H9 (cell line): ENCODE measurements around the gene GLYR1. TPM values are rescaled to one million over a fixed set of nuclear protein-coding genes. Genes with fewer than 3 reads are reported as not detected.
A peak's percentile ranks its signal among the peaks of the same experiment; 100 is the strongest.

ENCODE experiments used
- DNase-seq: peaks from one replicate; pipeline ENCODE4 v3.0.0-alpha.2; 2017
- H2AFZ ChIP-seq: one replicate; pipeline ENCODE4 v1.6.1; 2013; ENCODE audit warnings: mild to moderate bottlenecking, low read length, control low read depth, moderate library complexity
- H2AK5ac ChIP-seq: 2 replicates; pipeline ENCODE4 v1.6.1; 2013; ENCODE audit warnings: low read length, control low read depth, mixed read lengths; ENCODE audit not compliant: insufficient read length
- H2BK120ac ChIP-seq: one replicate; pipeline ENCODE4 v1.6.1; 2013; ENCODE audit warnings: low read depth, mild to moderate bottlenecking, low read length, control low read depth, inconsistent platforms; ENCODE audit not compliant: poor library complexity, severe bottlenecking
- H2BK12ac ChIP-seq: 2 replicates; pipeline ENCODE4 v1.6.1; 2013; ENCODE audit warnings: low read length, control low read depth, mixed read lengths, low read depth; ENCODE audit not compliant: insufficient read length
- H2BK15ac ChIP-seq: 2 replicates; pipeline ENCODE4 v1.6.1; 2013; ENCODE audit warnings: low read depth, low read length, control low read depth
- H2BK20ac ChIP-seq: one replicate; pipeline ENCODE4 v1.6.1; 2013; ENCODE audit warnings: low read depth, mild to moderate bottlenecking, low read length, control low read depth, inconsistent platforms; ENCODE audit not compliant: poor library complexity, severe bottlenecking
- H2BK5ac ChIP-seq: 2 replicates; pipeline ENCODE4 v1.6.1; 2013; ENCODE audit warnings: low read length, control low read depth, mixed read lengths; ENCODE audit not compliant: insufficient read length
- H3K14ac ChIP-seq: 2 replicates; pipeline ENCODE4 v1.6.1; 2013; ENCODE audit warnings: low read length, control low read depth; ENCODE audit not compliant: insufficient read depth
- H3K18ac ChIP-seq: 2 replicates; pipeline ENCODE4 v1.6.1; 2013; ENCODE audit warnings: low read depth, mild to moderate bottlenecking, mixed read lengths, low read length, control low read depth; ENCODE audit not compliant: insufficient read length
- H3K23ac ChIP-seq: 2 replicates; pipeline ENCODE4 v1.6.1; 2013; ENCODE audit warnings: low read length, control low read depth, mixed read lengths, low read depth; ENCODE audit not compliant: insufficient read length
- H3K23me2 ChIP-seq: 2 replicates; pipeline ENCODE4 v1.6.1; 2013; ENCODE audit warnings: low read depth, mild to moderate bottlenecking, mixed read lengths, low read length, control low read depth; ENCODE audit not compliant: insufficient read length, poor library complexity, severe bottlenecking
- H3K27ac ChIP-seq: 2 replicates; pipeline ENCODE4 v1.5.1; 2013; ENCODE audit warnings: low read length, control low read depth, mixed read lengths, low read depth; ENCODE audit not compliant: insufficient read length
- H3K27me3 ChIP-seq: 2 replicates; pipeline ENCODE4 v1.6.1; 2013; ENCODE audit warnings: low read length, control low read depth, inconsistent platforms; ENCODE audit not compliant: insufficient read depth
- H3K4ac ChIP-seq: 2 replicates; pipeline ENCODE4 v1.6.1; 2013; ENCODE audit warnings: low read depth, mild to moderate bottlenecking, control low read depth, inconsistent platforms, low read length, moderate library complexity
- H3K4me1 ChIP-seq: 2 replicates; pipeline ENCODE4 v1.6.1; 2013; ENCODE audit warnings: low read length, control low read depth, inconsistent platforms; ENCODE audit not compliant: insufficient read depth
- H3K4me2 ChIP-seq: 2 replicates; pipeline ENCODE4 v1.6.1; 2013; ENCODE audit warnings: low read length, control low read depth, mixed read lengths; ENCODE audit not compliant: insufficient read length, insufficient read depth
- H3K56ac ChIP-seq: 2 replicates; pipeline ENCODE4 v1.6.1; 2013; ENCODE audit warnings: low read depth, mild to moderate bottlenecking, mixed read lengths, low read length, control low read depth; ENCODE audit not compliant: insufficient read length
- H3K79me1 ChIP-seq: 2 replicates; pipeline ENCODE4 v1.6.1; 2013; ENCODE audit warnings: low read depth, mild to moderate bottlenecking, moderate library complexity, low read length, control low read depth, inconsistent platforms; ENCODE audit not compliant: insufficient read depth, poor library complexity, severe bottlenecking
- H3K79me2 ChIP-seq: 2 replicates; pipeline ENCODE4 v1.6.1; 2013; ENCODE audit warnings: low read length, control low read depth, inconsistent platforms; ENCODE audit not compliant: insufficient read depth
- H3K9ac ChIP-seq: 2 replicates; pipeline ENCODE4 v1.6.1; 2013; ENCODE audit warnings: low read length, control low read depth, mixed read lengths; ENCODE audit not compliant: insufficient read length; ENCODE audit errors: extremely low read depth
- H3K9me3 ChIP-seq: one replicate; pipeline ENCODE4 v1.6.1; 2013; ENCODE audit warnings: low read depth, low read length, inconsistent platforms; ENCODE audit not compliant: control insufficient read depth
- H3T11ph ChIP-seq: one replicate; pipeline ENCODE4 v1.6.1; 2013; ENCODE audit warnings: mild to moderate bottlenecking, low read length, control low read depth, inconsistent platforms
- H4K20me1 ChIP-seq: one replicate; pipeline ENCODE4 v1.6.1; 2013; ENCODE audit not compliant: control insufficient read depth, insufficient read length, insufficient read depth
- H4K5ac ChIP-seq: 2 replicates; pipeline ENCODE4 v1.6.1; 2013; ENCODE audit warnings: low read depth, mild to moderate bottlenecking, mixed read lengths, low read length, control low read depth; ENCODE audit not compliant: insufficient read length
- H4K8ac ChIP-seq: replicated peaks from 2 replicates; pipeline ENCODE4 v1.6.1; 2013; ENCODE audit warnings: low read length, control low read depth, mixed read lengths, low read depth; ENCODE audit not compliant: insufficient read length
- H4K91ac ChIP-seq: 2 replicates; pipeline ENCODE4 v1.6.1; 2013; ENCODE audit warnings: low read depth, mild to moderate bottlenecking, moderate library complexity, mixed read lengths, low read length, control low read depth; ENCODE audit not compliant: insufficient read length
- H3K27ac Mint-ChIP-seq, 3 experiments: 2 replicates in 2 of 3; 3 replicates in 1 of 3; pipeline ENCODE4 v1.8.0; 2020 to 2021; ENCODE audit warnings: mixed read lengths in 3 of 3, mild to moderate bottlenecking in 1 of 3, moderate library complexity in 1 of 3
- H3K27me3 Mint-ChIP-seq: 2 replicates; pipeline ENCODE4 v1.8.0; 2021; ENCODE audit warnings: low read depth, mild to moderate bottlenecking, moderate library complexity, mixed read lengths
- H3K36me3 Mint-ChIP-seq, 3 experiments: 2 replicates in 2 of 3; 3 replicates in 1 of 3; pipeline ENCODE4 v1.8.0; 2020 to 2021; ENCODE audit warnings: low read depth in 3 of 3, mixed read lengths in 3 of 3; ENCODE audit not compliant: insufficient read depth in 1 of 3
- H3K4me1 Mint-ChIP-seq, 2 experiments: 2 replicates each; pipeline ENCODE4 v1.8.0; 2020; ENCODE audit warnings: mixed read lengths in 2 of 2
- H3K4me3 Mint-ChIP-seq, 2 experiments: 2 replicates in 1 of 2; 3 replicates in 1 of 2; pipeline ENCODE4 v1.8.0; 2020 to 2021; ENCODE audit warnings: mild to moderate bottlenecking in 2 of 2, mixed read lengths in 2 of 2, moderate library complexity in 1 of 2
- H3K9me3 Mint-ChIP-seq, 2 experiments: 2 replicates in 1 of 2; 3 replicates in 1 of 2; pipeline ENCODE4 v1.8.0; 2020; ENCODE audit warnings: mild to moderate bottlenecking in 2 of 2, mixed read lengths in 2 of 2, moderate library complexity in 1 of 2
- WGBS: extraction: QIAGEN DNeasy Blood & Tissue Kit; methylation state at CpG from one replicate; pipeline ENCODE4 v1.1.7; 2013; ENCODE audit warnings: missing lambda C conversion rate, low lambda C conversion rate, mixed read lengths; ENCODE audit not compliant: insufficient read length; ENCODE audit errors: extremely low coverage; 5-methylcytosine and 5-hydroxymethylcytosine counted together
- total RNA-seq: library from RNA; stranded (reverse); gene quantifications from 2 replicates; pipeline ENCODE4 v1.2.1, GENCODE V29; 2021
- TF ChIP-seq, protein P1 (sequence below): fragments of 200-600 bp; sonication (generic); conservative IDR thresholded peaks from 3 replicates; pipeline ENCODE4 v1.8.0; 2021; ENCODE audit warnings: antibody characterized with exemption, mild to moderate bottlenecking

The GLYR1 gene
- total RNA-seq, 1 experiment from 2014 or later, result 114 TPM

GRCh38 chr16:4884972-4885874, 38.1 kb upstream of the GLYR1 start:
- H3K14ac ChIP-seq, result no peak overlapping the region
- no peaks in the 10 kb centered on the region for H4K20me1 ChIP-seq
- no peak overlapping the region for H3K9ac ChIP-seq
- TF ChIP-seq, protein P1, sequence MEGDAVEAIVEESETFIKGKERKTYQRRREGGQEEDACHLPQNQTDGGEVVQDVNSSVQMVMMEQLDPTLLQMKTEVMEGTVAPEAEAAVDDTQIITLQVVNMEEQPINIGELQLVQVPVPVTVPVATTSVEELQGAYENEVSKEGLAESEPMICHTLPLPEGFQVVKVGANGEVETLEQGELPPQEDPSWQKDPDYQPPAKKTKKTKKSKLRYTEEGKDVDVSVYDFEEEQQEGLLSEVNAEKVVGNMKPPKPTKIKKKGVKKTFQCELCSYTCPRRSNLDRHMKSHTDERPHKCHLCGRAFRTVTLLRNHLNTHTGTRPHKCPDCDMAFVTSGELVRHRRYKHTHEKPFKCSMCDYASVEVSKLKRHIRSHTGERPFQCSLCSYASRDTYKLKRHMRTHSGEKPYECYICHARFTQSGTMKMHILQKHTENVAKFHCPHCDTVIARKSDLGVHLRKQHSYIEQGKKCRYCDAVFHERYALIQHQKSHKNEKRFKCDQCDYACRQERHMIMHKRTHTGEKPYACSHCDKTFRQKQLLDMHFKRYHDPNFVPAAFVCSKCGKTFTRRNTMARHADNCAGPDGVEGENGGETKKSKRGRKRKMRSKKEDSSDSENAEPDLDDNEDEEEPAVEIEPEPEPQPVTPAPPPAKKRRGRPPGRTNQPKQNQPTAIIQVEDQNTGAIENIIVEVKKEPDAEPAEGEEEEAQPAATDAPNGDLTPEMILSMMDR, result no peak
- no CpG with 5 or more reads among the region's 45 CpGs for WGBS
- no peak overlapping the region for H2BK5ac ChIP-seq
- H3T11ph ChIP-seq, result no peak overlapping the region
- H2BK120ac ChIP-seq, result no peak overlapping the region
- H4K91ac ChIP-seq, result no peak overlapping the region
- Mint-ChIP-seq H3K36me3 (peaks cover 45 to 95% (median 83%) of the 10 kb centered on the region in 3 experiments), H3K4me3 (no peak overlapping the region), H3K9me3 (no peaks in the 10 kb centered on the region), H3K27ac (peak overlapping the region; percentile 12 to 73 (median 68); a peak in 4 of 7 replicates), H3K27me3 (no peaks in the 10 kb centered on the region), H3K4me1 (no peaks in the 10 kb centered on the region)
- no peak for DNase-seq
- no peak overlapping the region for H3K4me2 ChIP-seq
- no peaks in the 10 kb centered on the region for H3K4me1 ChIP-seq
- H3K4ac ChIP-seq, result no peak overlapping the region
- H3K27ac ChIP-seq, result no peak overlapping the region
- no peak overlapping the region for H2AK5ac ChIP-seq
- no peaks in the 10 kb centered on the region for H3K9me3 ChIP-seq
- H3K79me2 ChIP-seq, result no peaks in the 10 kb centered on the region
- H3K23me2 ChIP-seq, result no peaks in the 10 kb centered on the region
- no peaks in the 10 kb centered on the region for H3K27me3 ChIP-seq
- no peak overlapping the region for H3K23ac ChIP-seq
- no peak overlapping the region for H4K8ac ChIP-seq
- no peak overlapping the region for H2AFZ ChIP-seq
- H2BK15ac ChIP-seq, result no peak overlapping the region
- no peak overlapping the region for H2BK12ac ChIP-seq
- no peak overlapping the region for H3K18ac ChIP-seq
- H3K79me1 ChIP-seq, result no peaks in the 10 kb centered on the region
- H2BK20ac ChIP-seq, result no peak overlapping the region
- no peak overlapping the region for H3K56ac ChIP-seq
- no peak overlapping the region for H4K5ac ChIP-seq
